ENCODE data around the gene KLK6. TPM values are rescaled to one million over a fixed set of nuclear protein-coding genes. Genes with fewer than 3 reads are reported as not detected.

KLK6 gene
- total RNA-seq, 3 donors from 2014 or later, result not detected

DNA sequence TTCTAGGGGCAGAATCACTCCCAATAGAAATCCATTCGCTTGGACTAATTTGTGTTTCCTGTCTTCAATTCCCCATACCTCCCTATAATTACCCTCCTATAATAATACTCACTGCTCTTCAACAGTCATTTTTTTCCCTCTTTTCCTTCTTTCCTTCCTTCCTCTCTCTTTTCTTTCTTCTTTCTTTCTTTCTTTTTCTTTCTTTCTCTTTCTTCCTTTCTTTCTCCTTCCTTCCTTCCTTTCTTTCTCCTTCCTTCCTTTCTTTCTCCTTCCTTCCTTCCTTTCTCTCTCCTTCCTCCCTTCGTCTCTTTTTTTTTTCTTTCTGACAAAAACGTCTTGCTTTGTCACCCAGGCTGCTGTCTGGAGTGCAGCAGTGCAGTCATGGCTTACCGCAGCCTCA is 24.6 kb downstream of the KLK6 start:
- Histone ChIP-seq H3K9me3 (no peaks in the 10 kb centered on the region), H3K4me1 (ENCODE audit: low read depth) (no peaks in the 10 kb centered on the region), H3K36me3 (ENCODE audit: low read depth) (no peaks in the 10 kb centered on the region), H3K4me3 (no peak overlapping the region)
- intact Hi-C loops (cut with DNase I, micrococcal nuclease), result no loop called here
- DNase-seq, result no peak
- TF ChIP-seq, protein P1, sequence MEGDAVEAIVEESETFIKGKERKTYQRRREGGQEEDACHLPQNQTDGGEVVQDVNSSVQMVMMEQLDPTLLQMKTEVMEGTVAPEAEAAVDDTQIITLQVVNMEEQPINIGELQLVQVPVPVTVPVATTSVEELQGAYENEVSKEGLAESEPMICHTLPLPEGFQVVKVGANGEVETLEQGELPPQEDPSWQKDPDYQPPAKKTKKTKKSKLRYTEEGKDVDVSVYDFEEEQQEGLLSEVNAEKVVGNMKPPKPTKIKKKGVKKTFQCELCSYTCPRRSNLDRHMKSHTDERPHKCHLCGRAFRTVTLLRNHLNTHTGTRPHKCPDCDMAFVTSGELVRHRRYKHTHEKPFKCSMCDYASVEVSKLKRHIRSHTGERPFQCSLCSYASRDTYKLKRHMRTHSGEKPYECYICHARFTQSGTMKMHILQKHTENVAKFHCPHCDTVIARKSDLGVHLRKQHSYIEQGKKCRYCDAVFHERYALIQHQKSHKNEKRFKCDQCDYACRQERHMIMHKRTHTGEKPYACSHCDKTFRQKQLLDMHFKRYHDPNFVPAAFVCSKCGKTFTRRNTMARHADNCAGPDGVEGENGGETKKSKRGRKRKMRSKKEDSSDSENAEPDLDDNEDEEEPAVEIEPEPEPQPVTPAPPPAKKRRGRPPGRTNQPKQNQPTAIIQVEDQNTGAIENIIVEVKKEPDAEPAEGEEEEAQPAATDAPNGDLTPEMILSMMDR (IDR thresholded peaks at IDR 0.05), result no peak
- no peak for ATAC-seq

DNA sequence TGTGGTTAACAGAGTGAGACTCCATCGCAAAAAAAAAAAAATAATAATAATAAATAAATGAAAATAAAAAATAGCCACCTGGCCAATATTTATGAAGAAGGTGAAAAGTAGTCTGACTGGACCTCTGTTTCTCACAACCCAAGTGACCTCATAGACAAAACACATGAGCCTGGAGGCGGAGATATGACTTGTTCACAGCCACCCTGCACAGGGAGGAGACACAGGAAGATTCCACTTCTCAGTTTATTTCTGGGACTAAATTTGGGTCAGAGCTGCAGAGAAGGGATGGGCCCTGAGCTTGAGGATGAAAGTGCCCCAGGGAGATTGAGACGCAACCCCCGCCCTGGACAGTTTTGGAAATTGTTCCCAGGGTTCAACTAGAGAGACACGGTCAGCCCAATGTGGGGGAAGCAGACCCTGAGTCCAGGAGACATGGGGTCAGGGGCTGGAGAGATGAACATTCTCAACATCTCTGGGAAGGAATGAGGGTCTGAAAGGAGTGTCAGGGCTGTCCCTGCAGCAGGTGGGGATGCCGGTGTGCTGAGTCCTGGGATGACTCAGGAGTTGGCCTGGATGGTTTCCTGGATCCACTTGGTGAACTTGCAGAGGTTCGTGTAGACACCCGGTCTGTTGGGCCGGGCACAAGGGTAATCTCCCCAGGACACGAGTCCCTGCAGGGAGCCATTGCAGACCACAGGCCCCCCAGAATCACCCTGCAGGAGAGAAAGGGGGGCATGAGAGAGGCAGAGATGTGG is 26.1 kb downstream of the KLK6 start:
- TF ChIP-seq, protein P1 (IDR thresholded peaks at IDR 0.05), result no peak
- intact Hi-C loops (cut with DNase I, micrococcal nuclease), result no loop called here
- ATAC-seq, result no peak

DNA sequence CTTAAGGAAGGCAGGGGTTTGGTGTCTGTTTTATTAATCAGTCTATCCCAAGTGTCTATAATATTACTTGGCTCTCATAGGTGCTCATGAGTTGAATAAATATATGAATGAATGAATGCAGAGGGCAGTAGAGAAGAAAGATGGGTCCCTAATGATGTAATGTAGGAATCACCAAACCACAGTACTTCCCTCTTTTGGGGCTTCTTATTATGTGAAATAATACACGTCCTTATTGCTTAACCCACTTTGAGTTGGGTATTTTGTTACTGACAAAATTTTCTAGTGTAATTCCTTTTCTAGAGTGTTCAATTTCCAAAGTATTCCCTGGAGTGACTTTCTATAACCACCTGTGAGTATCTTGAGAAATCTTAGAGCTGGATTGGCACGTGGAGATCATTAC is 29.8 kb downstream of the KLK6 start:
- Histone ChIP-seq H3K36me3 (ENCODE audit: low read depth) (no peaks in the 10 kb centered on the region), H3K4me3 (no peak overlapping the region), H3K4me1 (ENCODE audit: low read depth) (no peaks in the 10 kb centered on the region), H3K9me3 (no peaks in the 10 kb centered on the region)
- TF ChIP-seq, protein P1 (IDR thresholded peaks at IDR 0.05), result no peak
- no peak for ATAC-seq
- DNase-seq, result no peak
- intact Hi-C loops (cut with DNase I, micrococcal nuclease), result no loop called here

More for the DNA sequence above, 26.1 kb downstream of the KLK6 start:
- H3K4me1 ChIP-seq (ENCODE audit: low read depth), result no peaks in the 10 kb centered on the region
- no peaks in the 10 kb centered on the region for H3K9me3 ChIP-seq
- no peak for DNase-seq
- H3K4me3 ChIP-seq, result no peak overlapping the region
- H3K36me3 ChIP-seq (ENCODE audit: low read depth), result no peaks in the 10 kb centered on the region

DNA sequence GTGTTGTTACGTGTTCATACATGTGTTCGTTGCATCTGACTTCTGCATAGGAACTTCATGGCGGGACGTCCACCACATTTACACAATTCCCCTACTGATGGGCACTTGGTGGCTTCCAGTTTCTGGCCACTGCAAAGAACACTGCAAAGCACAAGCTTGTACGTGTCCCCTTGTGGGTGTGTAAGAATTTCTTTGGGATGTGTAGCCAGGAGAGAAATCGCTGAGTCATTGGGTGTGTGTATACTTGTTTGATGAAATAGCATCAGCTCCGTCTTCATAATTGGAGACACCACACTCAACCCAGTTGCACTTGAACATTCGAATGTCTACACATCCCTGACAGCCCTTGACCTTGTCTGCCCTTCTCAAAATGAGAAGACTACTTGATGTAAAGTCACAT is 35.8 kb downstream of the KLK6 start:
- intact Hi-C loops (cut with DNase I, micrococcal nuclease), result no loop called here
- no peak overlapping the region for H3K4me3 ChIP-seq
- no peak for DNase-seq
- H3K36me3 ChIP-seq (ENCODE audit: low read depth), result no peaks in the 10 kb centered on the region
- no peak for ATAC-seq
- no peaks in the 10 kb centered on the region for H3K9me3 ChIP-seq
- no peaks in the 10 kb centered on the region for H3K4me1 ChIP-seq (ENCODE audit: low read depth)
- TF ChIP-seq, protein P1 (IDR thresholded peaks at IDR 0.05), result no peak

DNA sequence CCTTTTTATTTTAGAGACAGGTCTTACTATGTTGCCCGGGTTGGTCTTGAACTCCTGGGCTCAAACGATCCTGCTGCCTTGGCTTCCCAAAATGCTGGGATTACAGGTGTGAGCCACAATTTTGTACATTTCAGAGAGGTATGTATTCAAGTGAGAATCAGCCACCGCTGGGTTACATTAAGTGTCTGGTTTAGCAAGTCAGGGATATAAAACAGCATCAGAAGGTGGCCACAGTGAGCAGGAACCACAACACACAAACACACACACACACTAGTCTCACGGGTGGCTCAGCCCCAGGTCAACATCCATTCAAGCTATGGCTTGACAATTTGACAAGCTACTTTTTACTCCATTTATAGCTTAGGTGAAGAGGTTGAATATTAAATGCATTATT is 36.7 kb downstream of the KLK6 start:
- H3K4me1 ChIP-seq (ENCODE audit: low read depth), result no peaks in the 10 kb centered on the region
- no peaks in the 10 kb centered on the region for H3K9me3 ChIP-seq
- no peak overlapping the region for H3K4me3 ChIP-seq
- no peaks in the 10 kb centered on the region for H3K36me3 ChIP-seq (ENCODE audit: low read depth)
- ATAC-seq (no peak), DNase-seq (no peak)
- TF ChIP-seq, protein P1 (IDR thresholded peaks at IDR 0.05), result no peak
- intact Hi-C loops (cut with DNase I, micrococcal nuclease), result no loop called here
